Right lung (tissue), 5 donors: Measurements from ENCODE around the gene BPIFB6. TPM values are rescaled to one million over a fixed set of nuclear protein-coding genes. Genes with fewer than 3 reads are reported as not detected.

Experiments
- DNase-seq, 2 donors: peaks; one replicate each; pipeline ENCODE4 v3.0.0-alpha.2; 2013
- polyA plus RNA-seq, 5 donors: library from polyadenylated mRNA; unstranded; fragments of 120-200 nt; gene quantifications; one replicate each; pipeline versions ENCODE4 v1.2.1 to v1.2.3, GENCODE V29; 2013; ENCODE audit warnings: inconsistent platforms in 1 of 5, low replicate concordance in 1 of 5; ENCODE audit not compliant: insufficient read length in 5 of 5, insufficient read depth in 1 of 5

BPIFB6 gene
- polyA plus RNA-seq, 5 donors, result not detected

- DNase-seq, result no peak
Observed at GRCh38 chr20:33000802-33001466, 30.5 kb upstream of the BPIFB6 start.

GRCh38 chr20:33002087-33002808 is 29.2 kb upstream of the BPIFB6 start:
- no peak for DNase-seq

GRCh38 chr20:33004141-33004751 is 27.2 kb upstream of the BPIFB6 start, which contains the start of gene SUN5:
Gene SUN5 (minus strand): TSS chr20:33004433. CDS start chr20:33004340, 93 bp downstream.
- no peak for DNase-seq

GRCh38 chr20:33005132-33005566 is 26.3 kb upstream of the BPIFB6 start:
- no peak for DNase-seq

GRCh38 chr20:33005908-33006775 is 25.3 kb upstream of the BPIFB6 start:
- DNase-seq, result no peak

GRCh38 chr20:33006776-33007375 is 24.6 kb upstream of the BPIFB6 start:
- DNase-seq, result no peak

- DNase-seq, result no peak
Observed at GRCh38 chr20:33007376-33008335, 23.8 kb upstream of the BPIFB6 start, which contains the start of gene BPIFB2. Gene BPIFB2 (plus strand): TSS chr20:33007704. CDS start chr20:33008575, 871 bp downstream.

GRCh38 chr20:33008336-33009213 is 22.9 kb upstream of the BPIFB6 start:
- no peak for DNase-seq

- no peak for DNase-seq
Observed at GRCh38 chr20:33009214-33010132, 22.0 kb upstream of the BPIFB6 start.

- DNase-seq, result no peak
Observed at GRCh38 chr20:33010133-33010504, 21.3 kb upstream of the BPIFB6 start.

GRCh38 chr20:33010674-33011449 is 20.6 kb upstream of the BPIFB6 start:
- DNase-seq, result no peak

- DNase-seq, result no peak
Observed at GRCh38 chr20:33012327-33013189, 18.9 kb upstream of the BPIFB6 start.

GRCh38 chr20:33013701-33014326 is 17.6 kb upstream of the BPIFB6 start:
- DNase-seq, result no peak

GRCh38 chr20:33014336-33015113 is 16.9 kb upstream of the BPIFB6 start:
- no peak for DNase-seq

- DNase-seq, result no peak
Observed at GRCh38 chr20:33015114-33015484, 16.3 kb upstream of the BPIFB6 start.
